ENCODE measurements around the gene TCF25. TPM values are rescaled to one million over a fixed set of nuclear protein-coding genes. Genes with fewer than 3 reads are reported as not detected.
A peak's percentile ranks its signal among the peaks of the same experiment; 100 is the strongest.
"Not testable (repeated sequence)": the region's sequence is repeated elsewhere in the genome, so short reads cannot be mapped to it uniquely, and the experiment has no call there.

The TCF25 gene
- total RNA-seq, 4 donors from 2014 or later, result 126 to 151 (median 137) TPM

DNA sequence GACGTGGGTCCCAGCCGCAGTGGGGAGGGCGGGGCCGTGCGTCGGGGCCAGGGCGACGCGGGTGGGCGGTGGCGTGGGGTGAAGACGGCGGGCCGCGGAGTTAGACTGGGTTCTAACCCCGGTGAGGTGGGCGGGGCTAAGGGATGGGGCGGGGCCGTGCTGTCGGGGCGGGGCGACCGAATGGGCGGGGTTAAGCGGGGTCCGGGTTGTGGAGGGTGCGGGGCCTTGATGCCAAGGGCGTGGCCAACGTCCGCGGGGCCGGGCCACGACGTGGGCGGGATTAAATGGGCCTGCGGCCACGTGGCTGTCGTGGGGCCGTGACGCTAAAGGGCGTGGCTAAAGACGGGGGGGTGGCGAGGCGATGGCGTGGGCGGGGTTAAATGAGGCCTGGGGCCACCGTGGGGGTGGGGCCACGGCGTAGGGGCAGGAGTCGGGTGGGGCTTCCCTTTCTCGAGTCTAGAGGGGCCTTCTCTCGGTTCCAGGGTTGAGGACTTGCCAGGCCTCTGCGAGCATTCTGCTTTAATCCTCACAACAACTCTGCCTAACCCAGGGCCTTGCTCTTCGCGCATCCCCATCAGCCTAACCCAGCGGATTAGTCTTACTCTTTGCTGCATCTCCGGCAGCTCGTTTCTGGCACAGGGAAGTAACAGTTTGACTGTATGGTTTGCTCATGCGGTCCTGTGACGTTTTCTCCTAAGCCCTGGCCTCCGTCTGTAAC lies 739 bp downstream of the TCF25 start:
- peaks cover 17 to 35% (median 26%) of the 10 kb centered on the region in 4 donors for H3K4me1 ChIP-seq
- under 1% methylated on average over 24 of the region's 61 CpGs for WGBS
- peak overlapping the region; percentile 94 to 100 (median 100) for H3K27ac ChIP-seq (replicated peaks in 1 of 4)
- peaks cover 8 to 32% (median 16%) of the 10 kb centered on the region in 4 donors for H3K36me3 ChIP-seq
- no peaks in the 10 kb centered on the region for H3K9me3 ChIP-seq
- H3K4me3 ChIP-seq, result peak overlapping the region; percentile 64 to 89 (median 86)
- H3K27me3 ChIP-seq, result no peaks in the 10 kb centered on the region
- TF ChIP-seq POLR2AphosphoS5 (IDR thresholded peaks at IDR 0.05) (peak in 1 of 2 donors; percentile 74), POLR2A (IDR thresholded peaks at IDR 0.05; ENCODE audit: low read depth) (no peak)
- TF ChIP-seq, protein P1, sequence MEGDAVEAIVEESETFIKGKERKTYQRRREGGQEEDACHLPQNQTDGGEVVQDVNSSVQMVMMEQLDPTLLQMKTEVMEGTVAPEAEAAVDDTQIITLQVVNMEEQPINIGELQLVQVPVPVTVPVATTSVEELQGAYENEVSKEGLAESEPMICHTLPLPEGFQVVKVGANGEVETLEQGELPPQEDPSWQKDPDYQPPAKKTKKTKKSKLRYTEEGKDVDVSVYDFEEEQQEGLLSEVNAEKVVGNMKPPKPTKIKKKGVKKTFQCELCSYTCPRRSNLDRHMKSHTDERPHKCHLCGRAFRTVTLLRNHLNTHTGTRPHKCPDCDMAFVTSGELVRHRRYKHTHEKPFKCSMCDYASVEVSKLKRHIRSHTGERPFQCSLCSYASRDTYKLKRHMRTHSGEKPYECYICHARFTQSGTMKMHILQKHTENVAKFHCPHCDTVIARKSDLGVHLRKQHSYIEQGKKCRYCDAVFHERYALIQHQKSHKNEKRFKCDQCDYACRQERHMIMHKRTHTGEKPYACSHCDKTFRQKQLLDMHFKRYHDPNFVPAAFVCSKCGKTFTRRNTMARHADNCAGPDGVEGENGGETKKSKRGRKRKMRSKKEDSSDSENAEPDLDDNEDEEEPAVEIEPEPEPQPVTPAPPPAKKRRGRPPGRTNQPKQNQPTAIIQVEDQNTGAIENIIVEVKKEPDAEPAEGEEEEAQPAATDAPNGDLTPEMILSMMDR (IDR thresholded peaks at IDR 0.05), result peak in 1 of 3 experiments; percentile 7
- intact Hi-C loops (cut with DNase I), result no loop called here
- DNase-seq (ENCODE audit: extremely low spot score), result peak; percentile 100

DNA sequence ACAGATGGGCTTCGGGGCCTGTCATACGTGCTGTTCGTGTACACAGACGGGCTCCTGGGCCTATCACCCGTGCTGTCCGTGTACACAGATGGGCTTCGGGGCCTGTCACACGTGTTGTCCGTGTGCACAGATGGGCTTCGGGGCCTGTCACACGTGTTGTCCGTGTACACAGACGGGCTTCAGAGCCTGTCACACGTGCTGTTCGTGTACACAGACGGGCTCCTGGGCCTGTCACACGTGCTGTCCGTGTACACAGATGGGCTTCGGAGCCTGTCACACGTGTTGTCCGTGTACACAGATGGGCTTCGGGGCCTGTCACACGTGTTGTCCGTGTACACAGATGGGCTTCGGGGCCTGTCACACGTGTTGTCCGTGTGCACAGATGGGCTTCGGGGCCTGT lies 5.7 kb downstream of the TCF25 start:
- Histone ChIP-seq H3K4me1 (peaks cover 8 to 24% (median 16%) of the 10 kb centered on the region in 4 donors), H3K36me3 (peaks cover 38 to 70% (median 61%) of the 10 kb centered on the region in 4 donors)
- H3K9me3 ChIP-seq; H3K27ac ChIP-seq (replicated peaks in 1 of 4); DNase-seq (ENCODE audit: extremely low spot score); intact Hi-C loops (cut with DNase I); H3K4me3 ChIP-seq; H3K27me3 ChIP-seq: not testable (repeated sequence)
- WGBS, result 83% methylated on average over 13 of the region's 28 CpGs

DNA sequence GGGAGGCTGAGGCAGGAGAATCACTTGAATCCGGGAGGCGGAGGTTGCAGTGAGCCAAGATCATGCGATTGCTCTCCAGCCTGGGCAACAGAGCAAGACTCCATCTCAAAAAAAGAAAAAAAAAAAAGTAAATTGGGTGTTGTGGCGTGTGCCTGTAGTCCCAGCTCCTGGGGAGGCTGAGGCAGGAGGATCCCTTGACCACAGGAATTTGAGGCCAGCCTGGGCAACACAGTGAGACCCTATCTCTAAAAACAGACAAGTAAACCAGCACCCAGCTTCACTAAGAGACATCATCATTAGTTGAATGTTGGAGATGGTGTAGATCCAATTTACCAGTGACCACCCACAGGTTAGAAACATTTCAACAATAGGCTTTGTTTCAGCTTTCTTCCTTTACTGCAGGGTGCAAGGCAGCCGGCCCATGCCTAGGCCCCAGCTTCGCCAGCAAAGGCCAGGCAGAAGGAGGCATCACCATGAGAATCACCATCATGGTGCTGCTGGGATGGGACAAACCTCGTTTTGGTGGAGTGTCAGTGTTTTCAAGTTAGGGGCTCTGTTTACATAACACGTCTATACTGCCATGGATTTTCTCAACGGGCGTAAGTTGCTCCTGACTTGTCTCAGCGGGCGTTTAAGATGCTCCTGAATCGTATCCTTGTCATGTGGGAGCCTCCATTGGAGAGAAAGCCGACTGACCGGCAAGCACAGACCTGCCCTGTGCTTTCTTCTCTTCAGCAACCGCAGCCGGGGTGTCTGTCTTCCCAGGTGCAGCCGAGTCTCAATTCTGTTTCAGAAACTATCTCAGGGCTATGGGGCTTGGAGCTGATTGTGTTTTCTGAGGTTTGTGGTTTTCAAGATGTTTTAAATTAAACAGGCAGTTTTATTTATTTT lies 7.3 kb downstream of the TCF25 start:
- Histone ChIP-seq H3K9me3 (no peaks in the 10 kb centered on the region), H3K36me3 (peaks cover 52 to 81% (median 69%) of the 10 kb centered on the region in 4 donors), H3K4me1 (peaks cover 0 to 9% (median 6%) of the 10 kb centered on the region in 4 donors), H3K4me3 (no peak overlapping the region), H3K27me3 (no peaks in the 10 kb centered on the region), H3K27ac (replicated peaks in 1 of 4) (no peak overlapping the region)
- WGBS, result 88% methylated on average over 18 of the region's 18 CpGs
- intact Hi-C loops (cut with DNase I), result no loop called here
- TF ChIP-seq EP300 (IDR thresholded peaks at IDR 0.05) (no peak), POLR2AphosphoS5 (IDR thresholded peaks at IDR 0.05) (no peak), POLR2A (IDR thresholded peaks at IDR 0.05; ENCODE audit: low read depth) (no peak)
- TF ChIP-seq, protein P1 (IDR thresholded peaks at IDR 0.05), result no peak
- no peak for DNase-seq (ENCODE audit: extremely low spot score)

DNA sequence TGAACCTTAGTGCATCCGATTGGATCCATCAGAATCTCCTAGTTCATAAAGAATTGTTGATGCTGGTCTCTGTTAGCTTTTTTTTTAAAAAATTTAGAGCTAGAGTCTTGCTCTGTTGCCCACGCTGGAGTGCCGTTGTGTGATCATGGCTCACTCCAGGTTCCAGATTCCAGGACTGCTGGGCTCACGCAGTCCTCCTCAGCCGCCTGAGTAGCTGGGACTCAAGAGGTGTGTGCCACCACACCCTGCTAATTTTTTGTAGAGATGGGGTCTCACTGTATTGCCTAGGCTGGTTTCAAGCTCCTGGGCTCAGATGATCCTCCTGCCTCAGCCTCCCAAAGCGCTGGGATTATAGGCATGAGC lies 8.0 kb downstream of the TCF25 start:
- Histone ChIP-seq H3K4me3 (no peak overlapping the region), H3K36me3 (peaks cover 53 to 82% (median 75%) of the 10 kb centered on the region in 4 donors), H3K27ac (replicated peaks in 1 of 4) (no peak overlapping the region), H3K9me3 (no peaks in the 10 kb centered on the region), H3K4me1 (peaks cover 0 to 6% (median 3%) of the 10 kb centered on the region in 4 donors), H3K27me3 (no peaks in the 10 kb centered on the region)
- no peak for TF ChIP-seq POLR2A (IDR thresholded peaks at IDR 0.05; ENCODE audit: low read depth)
- TF ChIP-seq POLR2AphosphoS5 (IDR thresholded peaks at IDR 0.05), result no peak
- TF ChIP-seq, protein P1 (IDR thresholded peaks at IDR 0.05), result no peak
- no peak for TF ChIP-seq EP300 (IDR thresholded peaks at IDR 0.05)
- WGBS, result 80% methylated on average over 6 of the region's 6 CpGs
- no peak for DNase-seq (ENCODE audit: extremely low spot score)
- intact Hi-C loops (cut with DNase I), result no loop called here
